Measurements from ENCODE around the gene NPAS3.

DNA sequence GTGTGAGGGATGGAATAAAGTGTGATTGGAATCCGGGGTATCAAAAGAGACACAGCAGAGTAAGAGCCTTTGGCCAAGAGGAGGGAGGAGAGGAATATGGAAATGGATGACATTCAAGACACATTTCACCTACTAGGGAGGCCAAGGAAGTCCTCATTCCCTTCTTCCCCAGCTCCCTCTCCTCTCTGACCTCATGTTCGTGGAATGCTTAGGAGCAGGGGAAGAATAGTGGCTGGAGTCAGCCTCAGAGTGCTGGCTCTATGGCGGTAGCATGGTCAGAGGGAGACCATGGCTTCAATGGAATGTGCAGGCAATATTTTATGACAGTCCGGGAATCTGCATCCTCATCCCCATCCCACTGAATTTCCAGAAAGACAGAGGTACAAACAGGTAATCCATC lies 815.6 kb downstream of the NPAS3 start:
- no peak for TF ChIP-seq CTCF (conservative IDR thresholded peaks at IDR 0.05; ENCODE audit: low read depth, low read length)
- TF ChIP-seq EZH2phosphoT487 (IDR thresholded peaks at IDR 0.05; ENCODE audit: borderline replicate concordance, low read length), result no peak

Measured in PC-3 (cell line).